NCI-H748 (cell line): ENCODE measurements around the gene SLC22A12.
"Not testable (repeated sequence)": the region's sequence is repeated elsewhere in the genome, so short reads cannot be mapped to it uniquely, and the experiment has no call there.

Experiments
- DNase-seq: peaks from one replicate; lab custom pipeline; 2025; ENCODE audit not compliant: unreplicated experiment; lab: John Stamatoyannopoulos, UW

Gene SLC22A12

DNA sequence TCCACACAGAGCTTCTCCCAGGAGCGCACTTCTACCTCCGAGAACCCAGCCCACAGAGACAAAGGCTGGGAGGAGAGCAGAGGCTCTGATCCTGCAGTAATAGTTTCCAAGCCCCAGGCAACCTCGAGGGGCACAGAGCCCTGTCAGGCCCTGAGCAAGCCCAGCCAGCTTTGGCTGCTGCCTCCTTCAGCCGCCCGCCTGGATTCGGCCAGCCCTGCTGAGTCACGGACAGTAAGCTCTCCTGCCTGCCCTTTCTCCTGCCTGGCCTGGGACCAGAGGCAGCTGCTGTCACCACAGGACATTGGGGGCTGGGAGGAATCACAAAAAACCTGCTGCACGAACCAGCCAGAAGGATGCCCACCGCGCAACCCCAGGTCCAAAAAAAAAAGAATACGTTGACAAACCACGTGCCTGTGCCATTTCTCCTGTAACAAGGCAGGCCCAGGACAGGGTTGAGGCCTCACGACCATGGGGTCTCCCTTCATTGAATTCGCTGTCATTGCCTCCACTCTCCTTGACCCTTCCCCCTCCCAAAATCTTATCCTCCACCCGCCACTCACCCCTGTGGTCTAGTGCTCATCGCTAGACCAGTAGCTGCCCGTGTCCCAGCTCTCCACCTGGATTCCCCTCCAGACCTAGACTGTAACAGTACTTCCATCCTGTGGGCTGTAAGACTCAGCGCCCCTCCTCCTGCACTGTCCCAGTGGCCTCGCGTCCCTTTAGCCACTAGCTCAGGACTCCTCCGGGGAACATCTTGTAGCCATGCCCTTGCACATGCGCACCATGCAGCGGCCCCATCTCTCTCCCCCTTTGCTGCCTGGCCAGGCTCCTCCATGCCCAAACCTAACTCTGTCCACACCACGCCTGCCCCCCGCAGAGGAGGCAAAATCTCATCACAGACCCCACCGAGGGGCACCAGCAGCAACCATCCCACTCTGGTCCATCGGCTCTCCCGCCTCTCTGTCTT is 7.4 kb upstream of the SLC22A12 start:
- no peak for DNase-seq

DNA sequence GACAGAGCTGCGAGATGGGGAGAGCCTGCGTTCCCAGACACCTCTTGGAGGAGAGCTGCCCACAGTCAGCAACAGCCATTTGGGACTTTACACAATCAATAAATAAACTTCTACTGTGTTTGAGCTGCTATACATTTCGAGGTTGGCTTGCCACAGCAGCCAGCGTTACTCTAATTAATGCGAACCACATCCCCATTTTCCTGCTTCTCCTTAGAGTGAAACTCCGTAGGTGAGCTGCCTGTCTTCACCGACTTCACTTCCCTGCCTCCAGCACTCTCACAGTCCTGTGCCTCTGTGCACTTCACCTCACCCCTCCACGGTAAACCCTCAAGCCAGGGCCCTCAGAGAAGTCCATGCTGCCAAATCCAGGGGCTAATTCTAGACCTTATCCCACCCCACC is 5.9 kb upstream of the SLC22A12 start:
- DNase-seq, result no peak

DNA sequence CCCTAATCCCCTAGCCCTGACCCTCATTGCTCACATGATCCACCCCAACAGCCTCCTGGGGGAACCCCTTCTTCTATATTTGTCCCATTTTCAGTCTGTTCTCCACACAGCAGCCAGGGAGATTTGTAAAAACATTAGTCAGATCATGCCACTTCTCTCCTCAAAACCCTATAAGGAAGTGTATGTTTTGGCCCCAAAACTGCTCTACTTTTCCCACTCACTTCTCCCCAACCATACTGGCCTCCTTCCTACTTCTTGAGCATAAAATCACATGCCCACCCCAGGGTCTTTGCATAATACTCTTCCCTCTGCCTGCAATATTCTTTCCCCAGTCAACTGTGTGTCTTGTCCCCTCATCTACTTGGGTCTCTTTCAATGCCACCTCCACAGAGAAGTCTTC is 4.7 kb upstream of the SLC22A12 start:
- DNase-seq, result no peak

DNA sequence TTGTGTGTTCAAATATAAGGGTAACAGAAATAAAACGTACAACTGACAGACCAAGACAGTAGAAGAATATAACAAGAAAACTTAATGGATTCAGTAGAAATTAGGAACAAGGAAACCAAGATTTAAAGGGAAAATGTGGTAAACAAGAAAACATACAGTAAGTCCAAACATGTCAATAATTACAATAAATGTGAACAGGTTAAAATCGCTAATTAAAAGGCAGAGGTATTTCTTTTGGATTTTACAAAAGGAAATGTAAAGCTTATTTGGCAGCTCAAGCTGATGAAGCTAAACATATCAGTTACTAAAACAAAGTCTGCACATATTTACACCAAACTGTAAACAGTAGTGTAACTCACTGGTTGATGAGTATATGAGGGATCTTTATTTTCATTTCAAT is 2.3 kb upstream of the SLC22A12 start:
- no peak for DNase-seq

DNA sequence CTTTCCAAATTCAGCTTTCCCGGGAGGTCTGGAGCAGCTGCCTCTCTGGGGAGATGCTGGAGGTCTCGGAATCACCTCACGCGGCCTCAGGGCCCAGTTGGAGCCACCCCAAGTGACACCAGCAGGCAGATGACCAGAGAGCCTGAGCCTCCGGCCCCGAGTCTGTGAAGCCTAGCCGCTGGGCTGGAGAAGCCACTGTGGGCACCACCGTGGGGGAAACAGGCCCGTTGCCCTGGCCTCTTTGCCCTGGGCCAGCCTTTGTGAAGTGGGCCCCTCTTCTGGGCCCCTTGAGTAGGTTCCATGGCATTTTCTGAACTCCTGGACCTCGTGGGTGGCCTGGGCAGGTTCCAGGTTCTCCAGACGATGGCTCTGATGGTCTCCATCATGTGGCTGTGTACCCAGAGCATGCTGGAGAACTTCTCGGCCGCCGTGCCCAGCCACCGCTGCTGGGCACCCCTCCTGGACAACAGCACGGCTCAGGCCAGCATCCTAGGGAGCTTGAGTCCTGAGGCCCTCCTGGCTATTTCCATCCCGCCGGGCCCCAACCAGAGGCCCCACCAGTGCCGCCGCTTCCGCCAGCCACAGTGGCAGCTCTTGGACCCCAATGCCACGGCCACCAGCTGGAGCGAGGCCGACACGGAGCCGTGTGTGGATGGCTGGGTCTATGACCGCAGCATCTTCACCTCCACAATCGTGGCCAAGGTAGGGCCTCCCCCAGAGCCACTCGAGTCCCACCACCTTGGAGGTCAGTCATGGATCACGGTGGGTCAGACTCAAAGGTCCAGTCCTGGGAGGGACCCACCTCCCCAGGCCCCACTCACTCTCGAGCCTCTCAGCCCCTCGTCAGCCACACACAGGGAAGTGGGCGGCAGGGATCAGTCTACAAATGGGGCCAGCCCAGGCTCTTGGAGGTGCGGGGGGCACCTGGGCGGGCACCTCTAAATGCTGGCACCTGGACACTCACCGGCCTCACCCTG is 525 bp downstream of the SLC22A12 start:
- DNase-seq, result no peak

DNA sequence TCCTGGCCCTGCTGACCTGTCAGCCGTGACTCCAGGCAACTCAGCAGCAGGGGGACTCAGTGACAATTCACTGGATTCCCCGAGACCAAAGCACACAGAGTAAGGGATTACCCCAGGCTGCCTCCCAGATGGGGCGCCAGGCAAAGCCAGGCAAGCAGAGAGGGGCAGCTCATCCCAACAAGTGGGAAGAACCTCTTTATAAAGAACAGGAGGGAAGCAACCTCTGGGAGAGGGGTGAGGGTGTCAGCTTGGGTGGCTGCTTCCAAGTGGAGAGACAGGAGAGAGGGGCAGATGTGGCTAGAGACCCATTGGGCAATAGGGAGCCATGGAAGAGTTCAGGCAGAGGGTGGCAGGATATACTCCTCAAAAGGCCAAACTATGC is 1.2 kb downstream of the SLC22A12 start:
- no peak for DNase-seq

DNA sequence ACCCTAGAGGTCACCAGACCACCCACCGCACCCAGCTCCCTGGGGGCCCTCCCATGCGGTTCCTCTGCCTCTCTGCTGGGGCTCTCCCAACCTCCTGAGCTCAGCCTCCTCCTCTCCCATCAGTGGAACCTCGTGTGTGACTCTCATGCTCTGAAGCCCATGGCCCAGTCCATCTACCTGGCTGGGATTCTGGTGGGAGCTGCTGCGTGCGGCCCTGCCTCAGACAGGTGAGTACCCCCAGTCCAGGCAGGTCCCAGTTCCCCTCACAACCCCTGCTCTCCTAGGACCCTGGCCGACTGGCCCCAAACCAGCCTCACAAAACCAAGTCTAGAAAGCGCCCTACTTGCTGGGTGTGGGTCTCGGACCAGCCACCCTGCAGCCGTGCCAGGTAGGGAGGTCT is 1.6 kb downstream of the SLC22A12 start:
- DNase-seq, result no peak

DNA sequence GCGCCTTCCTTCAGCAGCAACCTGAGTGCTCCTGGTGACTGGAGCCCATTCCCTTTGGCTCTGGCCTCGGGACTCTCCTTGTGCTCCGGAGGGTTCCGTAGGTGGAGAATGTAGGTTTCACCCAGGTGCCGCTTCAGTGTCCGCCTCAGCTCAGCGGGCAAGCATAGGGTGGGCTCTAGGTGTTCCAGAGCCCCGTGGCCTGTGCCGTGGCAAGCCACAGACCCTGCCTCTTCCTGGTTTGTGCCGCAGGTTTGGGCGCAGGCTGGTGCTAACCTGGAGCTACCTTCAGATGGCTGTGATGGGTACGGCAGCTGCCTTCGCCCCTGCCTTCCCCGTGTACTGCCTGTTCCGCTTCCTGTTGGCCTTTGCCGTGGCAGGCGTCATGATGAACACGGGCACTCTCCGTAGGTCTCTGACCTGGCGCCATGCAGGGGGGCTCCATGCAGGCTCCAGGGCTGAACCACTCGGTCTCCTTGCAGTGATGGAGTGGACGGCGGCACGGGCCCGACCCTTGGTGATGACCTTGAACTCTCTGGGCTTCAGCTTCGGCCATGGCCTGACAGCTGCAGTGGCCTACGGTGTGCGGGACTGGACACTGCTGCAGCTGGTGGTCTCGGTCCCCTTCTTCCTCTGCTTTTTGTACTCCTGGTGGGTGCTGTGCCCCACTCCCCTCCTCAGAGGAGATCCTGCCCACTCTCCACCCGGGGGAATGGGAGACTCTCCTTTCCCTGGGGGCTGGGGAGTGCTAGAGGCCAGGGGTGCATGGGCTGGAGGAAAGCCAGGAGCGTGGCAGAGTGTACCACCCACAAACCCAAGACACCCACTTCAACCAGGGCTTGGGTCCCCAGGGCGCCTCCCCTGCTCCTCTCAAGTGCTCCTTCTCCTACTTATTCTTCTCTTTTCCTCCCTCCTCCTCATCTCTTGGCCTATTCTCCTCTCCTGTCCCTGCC is 2.4 kb downstream of the SLC22A12 start:
- DNase-seq, result no peak

DNA sequence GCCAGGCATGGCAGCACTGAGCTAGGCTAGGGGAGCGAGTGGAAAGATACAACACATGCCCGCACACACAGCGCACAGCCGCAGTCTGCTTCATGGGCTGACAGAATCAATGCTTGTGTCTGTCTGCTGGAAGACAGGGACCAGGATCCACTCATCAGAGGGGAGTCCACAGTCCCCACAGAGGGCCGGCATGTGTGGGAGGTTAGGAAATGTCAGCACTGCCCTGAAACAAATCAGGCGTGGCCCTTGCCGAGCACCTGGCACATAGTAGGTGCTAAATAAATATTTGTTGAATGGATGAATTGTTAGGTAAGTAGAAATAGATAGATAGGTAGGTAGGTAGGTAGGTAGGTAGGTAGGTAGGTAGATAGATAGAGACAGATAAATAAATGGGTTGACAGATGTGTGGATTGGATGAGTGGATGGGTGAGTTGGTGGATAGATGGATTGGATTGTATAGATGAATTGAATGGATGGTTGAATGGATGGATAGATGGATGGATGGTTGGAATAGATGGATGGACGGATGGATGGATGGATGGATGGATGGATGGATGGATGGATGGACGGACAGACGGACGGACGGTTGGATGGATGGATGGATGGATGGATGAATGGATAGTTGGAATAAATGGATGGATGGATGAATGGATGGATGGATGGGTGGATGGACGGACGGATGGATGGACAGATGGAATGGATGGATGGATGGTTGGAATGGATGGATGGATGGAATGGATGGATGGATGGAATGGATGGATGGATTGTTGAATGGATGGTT is 3.3 kb downstream of the SLC22A12 start:
- no peak for DNase-seq

DNA sequence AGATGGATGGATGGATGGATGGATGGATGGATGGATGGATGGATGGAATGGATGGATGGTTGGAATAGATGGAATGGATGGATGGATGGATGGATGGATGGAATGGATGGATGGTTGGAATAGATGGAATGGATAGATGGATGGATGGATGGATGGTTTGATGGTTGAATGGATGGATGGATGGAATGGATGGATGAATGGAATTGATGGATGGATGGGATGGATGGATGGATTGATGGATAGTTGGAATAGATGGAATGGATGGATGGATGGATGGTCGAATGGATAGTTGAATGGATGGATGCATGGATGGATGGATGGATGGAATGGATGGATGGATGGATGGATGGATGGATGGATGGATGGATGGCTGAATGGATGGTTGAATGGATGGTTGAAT is 4.9 kb downstream of the SLC22A12 start:
- DNase-seq, result not testable (repeated sequence)

DNA sequence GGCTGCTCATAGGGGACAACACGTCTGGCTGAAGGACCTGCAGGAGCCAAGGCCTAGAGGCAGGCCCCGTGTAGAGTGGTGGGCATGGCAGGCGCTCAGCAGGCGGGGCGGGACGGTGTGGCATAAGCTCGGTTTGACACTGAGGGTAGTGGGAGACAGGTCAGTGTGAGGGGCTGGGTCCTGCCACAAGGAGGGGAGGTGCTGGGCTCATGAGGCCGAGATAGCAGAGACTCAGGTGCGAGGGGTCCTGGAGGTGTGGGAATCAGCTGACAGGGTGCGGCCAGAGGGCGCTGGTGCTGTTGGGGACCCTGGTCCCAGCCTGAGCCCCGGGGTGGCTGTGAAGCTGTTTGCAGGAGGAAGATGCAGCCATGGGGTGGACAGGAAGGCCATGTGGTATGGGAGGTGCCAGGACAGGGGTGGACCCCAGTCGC is 6.7 kb downstream of the SLC22A12 start:
- no peak for DNase-seq

DNA sequence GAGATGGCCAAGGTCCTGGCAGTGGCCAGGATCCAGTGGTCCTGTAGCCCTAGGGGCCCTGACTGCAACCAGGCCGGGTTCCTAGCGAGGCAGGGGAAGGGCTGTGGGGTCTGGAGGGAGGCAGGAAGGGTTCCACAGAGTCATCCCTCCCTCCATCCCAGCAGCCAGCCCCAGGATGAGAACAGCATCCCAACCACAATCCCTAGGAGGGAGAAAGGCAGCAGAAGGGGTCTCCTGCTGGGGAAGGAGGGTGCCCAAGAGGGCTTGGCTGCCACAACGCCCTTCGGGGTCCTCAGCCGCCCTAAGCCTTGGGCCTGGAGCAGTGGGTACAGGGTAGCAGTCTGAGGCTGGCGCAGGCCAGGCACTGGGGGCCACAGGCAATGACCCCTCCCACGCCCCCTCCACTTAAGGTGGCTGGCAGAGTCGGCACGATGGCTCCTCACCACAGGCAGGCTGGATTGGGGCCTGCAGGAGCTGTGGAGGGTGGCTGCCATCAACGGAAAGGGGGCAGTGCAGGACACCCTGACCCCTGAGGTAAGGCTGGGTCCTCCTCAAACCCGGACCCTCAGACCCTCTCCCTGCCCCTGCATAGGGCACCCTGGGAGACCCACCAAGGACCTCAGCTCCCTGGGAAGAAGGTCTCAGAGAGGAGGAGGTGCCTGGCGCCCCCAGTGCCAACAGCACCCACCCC is 7.2 kb downstream of the SLC22A12 start:
- no peak for DNase-seq

DNA sequence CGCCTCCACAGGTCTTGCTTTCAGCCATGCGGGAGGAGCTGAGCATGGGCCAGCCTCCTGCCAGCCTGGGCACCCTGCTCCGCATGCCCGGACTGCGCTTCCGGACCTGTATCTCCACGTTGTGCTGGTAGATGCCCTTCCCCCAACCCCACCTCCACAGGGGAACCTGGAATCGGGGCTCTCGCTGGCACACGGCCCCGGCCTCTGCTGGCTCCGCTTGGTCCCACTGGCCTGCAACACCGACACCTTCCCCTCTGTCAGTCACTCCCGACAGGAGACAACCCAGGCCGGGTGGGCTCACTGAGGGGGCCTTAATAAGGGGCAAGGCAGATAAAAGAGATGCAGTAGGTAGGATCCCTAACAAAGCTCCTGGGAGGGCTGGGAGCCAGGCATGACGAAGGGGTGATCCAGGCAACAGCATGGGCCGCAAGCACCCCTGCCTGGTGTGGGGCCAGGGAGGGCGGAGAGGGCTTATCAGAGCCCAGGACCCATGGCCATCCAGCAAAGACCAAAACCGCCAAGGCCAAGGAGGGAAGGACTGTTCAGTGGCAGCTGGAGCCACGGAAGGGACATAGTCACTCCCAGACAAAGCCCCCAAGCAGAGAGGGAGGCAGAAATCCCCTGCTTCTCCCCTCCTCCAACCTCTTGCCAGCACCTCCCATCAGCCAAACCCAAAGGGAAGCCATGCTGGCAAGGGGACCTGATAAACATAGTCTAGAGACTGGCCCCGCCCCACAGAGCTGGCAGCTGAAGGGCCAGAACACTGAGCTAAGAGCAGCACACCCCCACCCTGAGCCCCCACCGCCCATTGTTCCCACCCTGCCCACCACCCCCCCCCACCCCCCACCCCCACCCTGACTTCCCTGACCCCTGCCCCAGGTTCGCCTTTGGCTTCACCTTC is 8.0 kb downstream of the SLC22A12 start:
- no peak for DNase-seq

DNA sequence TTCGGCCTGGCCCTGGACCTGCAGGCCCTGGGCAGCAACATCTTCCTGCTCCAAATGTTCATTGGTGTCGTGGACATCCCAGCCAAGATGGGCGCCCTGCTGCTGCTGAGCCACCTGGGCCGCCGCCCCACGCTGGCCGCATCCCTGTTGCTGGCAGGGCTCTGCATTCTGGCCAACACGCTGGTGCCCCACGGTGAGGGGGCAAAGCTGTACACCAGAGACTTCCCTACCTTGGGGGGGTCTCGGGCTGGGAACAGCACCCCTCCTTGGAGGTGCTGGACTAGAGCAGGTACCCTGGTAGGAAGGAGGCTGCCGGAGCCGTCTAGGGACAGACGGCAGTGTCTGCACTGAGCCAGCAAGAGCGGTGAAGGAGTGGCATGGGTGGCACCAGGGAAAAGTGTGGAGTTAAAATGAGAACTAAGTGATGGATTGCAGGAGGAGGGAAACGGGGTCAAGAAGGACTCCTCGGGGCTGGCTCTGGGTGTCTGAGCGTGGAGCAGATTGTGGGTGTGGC is 8.7 kb downstream of the SLC22A12 start:
- no peak for DNase-seq

DNA sequence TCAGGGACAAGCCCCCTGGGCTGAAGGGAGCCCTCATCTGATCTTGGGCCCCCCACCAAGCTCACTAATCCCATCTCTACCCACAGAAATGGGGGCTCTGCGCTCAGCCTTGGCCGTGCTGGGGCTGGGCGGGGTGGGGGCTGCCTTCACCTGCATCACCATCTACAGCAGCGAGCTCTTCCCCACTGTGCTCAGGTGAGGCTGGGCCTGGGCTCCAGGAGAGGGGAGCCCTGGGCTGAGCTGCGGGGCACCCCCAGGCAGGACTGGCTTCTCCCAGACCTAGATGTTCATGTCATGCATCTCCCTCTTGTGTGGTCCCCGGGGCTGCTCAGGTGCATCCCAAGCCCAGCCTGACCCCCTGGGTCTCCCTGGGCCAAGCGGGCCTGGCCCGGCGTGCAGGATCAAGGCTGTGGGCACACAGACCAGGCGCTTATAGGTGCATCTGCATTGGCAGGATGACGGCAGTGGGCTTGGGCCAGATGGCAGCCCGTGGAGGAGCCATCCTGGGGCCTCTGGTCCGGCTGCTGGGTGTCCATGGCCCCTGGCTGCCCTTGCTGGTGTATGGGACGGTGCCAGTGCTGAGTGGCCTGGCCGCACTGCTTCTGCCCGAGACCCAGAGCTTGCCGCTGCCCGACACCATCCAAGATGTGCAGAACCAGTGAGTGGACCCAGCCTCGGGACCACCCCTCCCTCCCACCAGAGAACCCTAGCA is 9.4 kb downstream of the SLC22A12 start:
- no peak for DNase-seq

DNA sequence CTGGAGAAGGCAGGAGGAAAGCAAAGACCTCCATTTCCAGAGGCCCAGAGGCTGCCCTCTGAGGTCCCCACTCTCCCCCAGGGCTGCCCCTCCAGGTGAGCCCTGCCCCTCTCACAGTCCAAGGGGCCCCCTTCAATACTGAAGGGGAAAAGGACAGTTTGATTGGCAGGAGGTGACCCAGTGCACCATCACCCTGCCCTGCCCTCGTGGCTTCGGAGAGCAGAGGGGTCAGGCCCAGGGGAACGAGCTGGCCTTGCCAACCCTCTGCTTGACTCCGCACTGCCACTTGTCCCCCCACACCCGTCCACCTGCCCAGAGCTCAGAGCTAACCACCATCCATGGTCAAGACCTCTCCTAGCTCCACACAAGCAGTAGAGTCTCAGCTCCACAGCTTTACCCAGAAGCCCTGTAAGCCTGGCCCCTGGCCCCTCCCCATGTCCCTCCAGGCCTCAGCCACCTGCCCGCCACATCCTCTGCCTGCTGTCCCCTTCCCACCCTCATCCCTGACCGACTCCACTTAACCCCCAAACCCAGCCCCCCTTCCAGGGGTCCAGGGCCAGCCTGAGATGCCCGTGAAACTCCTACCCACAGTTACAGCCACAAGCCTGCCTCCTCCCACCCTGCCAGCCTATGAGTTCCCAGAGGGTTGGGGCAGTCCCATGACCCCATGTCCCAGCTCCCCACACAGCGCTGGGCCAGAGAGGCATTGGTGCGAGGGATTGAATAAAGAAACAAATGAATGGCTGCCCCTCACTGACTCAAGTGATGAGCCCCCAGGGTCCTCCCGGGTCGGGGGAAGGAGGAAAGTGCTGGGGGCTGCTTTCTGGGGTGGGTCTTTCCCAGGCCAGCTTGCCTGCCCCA is 10.8 kb downstream of the SLC22A12 start:
- DNase-seq, result no peak
